ENCODE measurements around the gene WDR7. TPM values are rescaled to one million over a fixed set of nuclear protein-coding genes. Genes with fewer than 3 reads are reported as not detected.

Gene WDR7
- total and polyA plus RNA-seq, 10 of the 15 experiments (the other 5 are each of a cell fraction or from before 2014, with no cell fraction given), result 2.8 to 16.5 (median 11.7) TPM

GRCh38 chr18:56647951-56648893, 2.9 kb upstream of the WDR7 start:
- DNase-seq (ENCODE audit: low read depth, low spot score), result no peak
- Histone ChIP-seq H3K4me1 (ENCODE audit: control insufficient read depth, insufficient read depth, low read length) (no peaks in the 10 kb centered on the region; the same call in none of the 2 replicates), H3K27me3 (replicated peaks in 1 of 2; ENCODE audit: control insufficient read depth in 2 of 2, insufficient read depth in 2 of 2, low read length in 1 of 2) (no peaks in the 10 kb centered on the region), H4K20me1 (ENCODE audit: control insufficient read depth, insufficient read depth) (no peaks in the 10 kb centered on the region), H2AFZ (ENCODE audit: control insufficient read depth, low read depth, low read length) (peak overlapping the region; percentile 81), H3K27ac (ENCODE audit: control insufficient read depth, insufficient read depth) (peak overlapping the region; percentile 18; the same call in 1 of the 2 replicates), H3K4me2 (ENCODE audit: control insufficient read depth, insufficient read depth) (peak overlapping the region; percentile 51), H3K4me3 (no peak overlapping the region), H3K9me3 (replicated peaks; ENCODE audit: control insufficient read depth, insufficient read depth, low read length) (no peaks in the 10 kb centered on the region), H3K79me2 (ENCODE audit: control insufficient read depth, insufficient read depth, low read length) (peaks cover 13% of the 10 kb centered on the region), H3K9ac (ENCODE audit: control insufficient read depth, insufficient read depth, low read length) (no peak overlapping the region), H3K36me3 (ENCODE audit: control insufficient read depth in 2 of 2, insufficient read depth in 2 of 2, low read length in 1 of 2) (no peaks in the 10 kb centered on the region)
- intact Hi-C loops (cut with micrococcal nuclease; ENCODE audit: unreplicated experiment), result no loop called here
- 58% methylated on average over 3 of the region's 3 CpGs for WGBS (ENCODE audit: insufficient coverage, insufficient replicate concordance, low lambda C conversion rate, missing lambda C conversion rate)
- 0 out of 2 replicates have a peak, but pooled peaks have one; percentile 12 for TF ChIP-seq IKZF1 (conservative IDR thresholded peaks at IDR 0.05)
- TF ChIP-seq ZNF592 (IDR thresholded peaks at IDR 0.05), result no peak
- TF ChIP-seq RUNX3 (IDR thresholded peaks at IDR 0.05; ENCODE audit: low read length), result peak; percentile 5; the same call in 1 of the 2 replicates
- TF ChIP-seq RCOR1 (conservative IDR thresholded peaks at IDR 0.05; ENCODE audit: low read depth, low read length), result no peak
- no peak for TF ChIP-seq ZNF622 (IDR thresholded peaks at IDR 0.05)
- ATAC-seq, result peak; percentile 8; the same call in 1 of the 3 replicates
- BruUV-seq (replicated peaks), result no TSS peak
- in situ Hi-C loops (cut with MboI), result no loop called here
- SMC1A ChIA-PET (ENCODE audit: uncharacterized antibody, unreplicated experiment), result interaction anchor here (0.6 to 6.7 kb wide), 11 partner anchors 8 to 914 kb away, joined by 3 to 30 read pairs (median 4); no protein-coding TSS in a partner anchor
- POLR2A ChIA-PET, result interaction anchor here (0.7 to 1.4 kb wide), 5 partner anchors 9 to 1333 kb away, joined by 3 to 8 read pairs (median 5); partner anchors contain the start of gene TXNL1
- RAD21 ChIA-PET (ENCODE audit: unreplicated experiment), result interaction anchor here (1.1 to 2.6 kb wide), 4 partner anchors 9 to 64 kb away, joined by 3 to 17 read pairs (median 6); partner anchors contain the start of gene TXNL1
- no peak for FAIRE-seq
- CTCF ChIA-PET, result interaction anchor here (0.6 to 10.0 kb wide), 8 partner anchors 8 to 1262 kb away, joined by 3 to 69 read pairs (median 5); no protein-coding TSS in a partner anchor
